Central memory CD8-positive, alpha-beta T cell (primary cell): ENCODE results near the gene SVIP.

Experiments used
- ATAC-seq: fragments of 150-1000 bp; cut with Tn5 transposase; replicated peaks from 2 replicates; pipeline ENCODE4 v1.10.0; 2022; ENCODE audit warnings: mild to moderate bottlenecking, moderate FRiP score, moderate number of reproducible peaks; ENCODE audit not compliant: poor library complexity, severe bottlenecking; ENCODE audit errors: extremely low read depth
- DNase-seq, 2 donors: peaks; one replicate each; pipeline ENCODE4 v3.0.0; 2021; ENCODE audit warnings: low spot score in 2 of 2
- H3K27ac Mint-ChIP-seq: one replicate; pipeline ENCODE4 v1.8.0; 2022; ENCODE audit warnings: low read depth, mild to moderate bottlenecking, moderate library complexity, mixed read lengths
- H3K27me3 Mint-ChIP-seq: one replicate; pipeline ENCODE4 v1.8.0; 2022; ENCODE audit warnings: mixed read lengths
- H3K36me3 Mint-ChIP-seq: one replicate; pipeline ENCODE4 v1.8.0; 2022; ENCODE audit warnings: mild to moderate bottlenecking, moderate library complexity, mixed read lengths; ENCODE audit not compliant: insufficient read depth
- H3K4me1 Mint-ChIP-seq: one replicate; pipeline ENCODE4 v1.8.0; 2022; ENCODE audit warnings: mixed read lengths
- H3K4me3 Mint-ChIP-seq: one replicate; pipeline ENCODE4 v1.8.0; 2022; ENCODE audit warnings: mild to moderate bottlenecking, moderate library complexity, mixed read lengths
- H3K9me3 Mint-ChIP-seq: one replicate; pipeline ENCODE4 v1.8.0; 2022; ENCODE audit warnings: mixed read lengths

Gene SVIP

GRCh38 chr11:22829231-22830081 lies at the start of gene SVIP:
TSS of gene SVIP (minus strand) at chr11:22829801. CDS start at chr11:22829748, 53 bp downstream.
- H3K27ac Mint-ChIP-seq: peak within 1 kb of the TSS; percentile 79
- DNase-seq (peak; percentile 84 to 89), ATAC-seq (peak; percentile 83)
- no peaks in the 10 kb centered on the region for H3K9me3 Mint-ChIP-seq
- no peaks in the 10 kb centered on the region for H3K27me3 Mint-ChIP-seq
- H3K4me3 Mint-ChIP-seq: peak within 1 kb of the TSS; percentile 87
- H3K36me3 Mint-ChIP-seq: peaks cover 24% of the 10 kb centered on the region
- peaks cover 9% of the 10 kb centered on the region for H3K4me1 Mint-ChIP-seq

- no peak overlapping the region for H3K4me3 Mint-ChIP-seq
- H3K4me1 Mint-ChIP-seq: no peaks in the 10 kb centered on the region
- no peak for ATAC-seq
- H3K9me3 Mint-ChIP-seq: no peaks in the 10 kb centered on the region
- DNase-seq: no peak
- no peaks in the 10 kb centered on the region for H3K36me3 Mint-ChIP-seq
- H3K27me3 Mint-ChIP-seq: no peaks in the 10 kb centered on the region
- H3K27ac Mint-ChIP-seq: no peak overlapping the region
Measured at GRCh38 chr11:22878604-22879003, 49.0 kb upstream of the SVIP start.

GRCh38 chr11:22878039-22878438 lies 48.4 kb upstream of the SVIP start:
- no peak for DNase-seq
- ATAC-seq: no peak
- Mint-ChIP-seq H3K27ac (no peak overlapping the region), H3K4me1 (no peaks in the 10 kb centered on the region), H3K4me3 (no peak overlapping the region), H3K9me3 (no peaks in the 10 kb centered on the region), H3K27me3 (no peaks in the 10 kb centered on the region), H3K36me3 (no peaks in the 10 kb centered on the region)

GRCh38 chr11:22875869-22876473 lies 46.4 kb upstream of the SVIP start:
- Mint-ChIP-seq H3K4me1 (no peaks in the 10 kb centered on the region), H3K27me3 (no peaks in the 10 kb centered on the region), H3K27ac (no peak overlapping the region), H3K4me3 (no peak overlapping the region), H3K9me3 (no peaks in the 10 kb centered on the region), H3K36me3 (no peaks in the 10 kb centered on the region)
- ATAC-seq: peak; percentile 70
- peak; percentile 30 to 46 for DNase-seq

GRCh38 chr11:22869325-22869724 lies 39.7 kb upstream of the SVIP start:
- Mint-ChIP-seq H3K4me1 (no peaks in the 10 kb centered on the region), H3K27me3 (no peaks in the 10 kb centered on the region), H3K27ac (no peak overlapping the region), H3K36me3 (no peaks in the 10 kb centered on the region), H3K9me3 (no peaks in the 10 kb centered on the region), H3K4me3 (no peak overlapping the region)
- DNase-seq: no peak
- ATAC-seq: no peak

GRCh38 chr11:22860241-22860640 lies 30.6 kb upstream of the SVIP start, which contains the start of gene CCDC179:
TSS of gene CCDC179 (minus strand) at chr11:22860474. CDS start at chr11:22860421, 53 bp downstream.
- no peak for DNase-seq
- ATAC-seq: no peak
- H3K4me3 Mint-ChIP-seq: no peak within 1 kb of the TSS
- H3K27ac Mint-ChIP-seq: no peak within 1 kb of the TSS
- H3K27me3 Mint-ChIP-seq: no peaks in the 10 kb centered on the region
- H3K9me3 Mint-ChIP-seq: no peaks in the 10 kb centered on the region
- no peaks in the 10 kb centered on the region for H3K4me1 Mint-ChIP-seq
- H3K36me3 Mint-ChIP-seq: no peaks in the 10 kb centered on the region

GRCh38 chr11:22859756-22860155 lies 30.2 kb upstream of the SVIP start:
- Mint-ChIP-seq H3K27me3 (no peaks in the 10 kb centered on the region), H3K4me3 (no peak overlapping the region), H3K9me3 (no peaks in the 10 kb centered on the region), H3K4me1 (no peaks in the 10 kb centered on the region), H3K27ac (no peak overlapping the region), H3K36me3 (no peaks in the 10 kb centered on the region)
- DNase-seq: no peak
- ATAC-seq: no peak

- no peaks in the 10 kb centered on the region for H3K27me3 Mint-ChIP-seq
- no peak for ATAC-seq
- H3K4me1 Mint-ChIP-seq: no peaks in the 10 kb centered on the region
- no peak overlapping the region for H3K27ac Mint-ChIP-seq
- no peaks in the 10 kb centered on the region for H3K36me3 Mint-ChIP-seq
- no peaks in the 10 kb centered on the region for H3K9me3 Mint-ChIP-seq
- no peak for DNase-seq
- no peak overlapping the region for H3K4me3 Mint-ChIP-seq
Measured at GRCh38 chr11:22851477-22851876, 21.9 kb upstream of the SVIP start.

GRCh38 chr11:22846726-22847125 lies 17.1 kb upstream of the SVIP start:
- ATAC-seq (no peak), DNase-seq (no peak)
- Mint-ChIP-seq H3K4me3 (no peak overlapping the region), H3K27me3 (no peaks in the 10 kb centered on the region), H3K36me3 (peaks cover 2% of the 10 kb centered on the region), H3K27ac (no peak overlapping the region), H3K9me3 (no peaks in the 10 kb centered on the region), H3K4me1 (no peaks in the 10 kb centered on the region)

- H3K4me1 Mint-ChIP-seq: peaks cover 9% of the 10 kb centered on the region
- no peak overlapping the region for H3K27ac Mint-ChIP-seq
- H3K36me3 Mint-ChIP-seq: peaks cover 12% of the 10 kb centered on the region
- ATAC-seq: no peak
- H3K9me3 Mint-ChIP-seq: no peaks in the 10 kb centered on the region
- no peak overlapping the region for H3K4me3 Mint-ChIP-seq
- DNase-seq: no peak
- no peaks in the 10 kb centered on the region for H3K27me3 Mint-ChIP-seq
Measured at GRCh38 chr11:22832315-22833015, 2.9 kb upstream of the SVIP start.

GRCh38 chr11:22830082-22830414 lies 447 bp upstream of the SVIP start:
- Mint-ChIP-seq H3K27ac (peak overlapping the region; percentile 79), H3K27me3 (no peaks in the 10 kb centered on the region), H3K4me3 (peak overlapping the region; percentile 87), H3K9me3 (no peaks in the 10 kb centered on the region), H3K36me3 (peaks cover 21% of the 10 kb centered on the region), H3K4me1 (peaks cover 9% of the 10 kb centered on the region)
- ATAC-seq (no peak), DNase-seq (no peak)

- ATAC-seq (no peak), DNase-seq (no peak)
- Mint-ChIP-seq H3K27ac (peak overlapping the region; percentile 79), H3K4me3 (peak overlapping the region; percentile 87), H3K27me3 (no peaks in the 10 kb centered on the region), H3K9me3 (no peaks in the 10 kb centered on the region), H3K4me1 (peaks cover 9% of the 10 kb centered on the region), H3K36me3 (peaks cover 29% of the 10 kb centered on the region)
Measured at GRCh38 chr11:22828373-22828772, 1.2 kb downstream of the SVIP start.

GRCh38 chr11:22822203-22822602 lies 7.4 kb downstream of the SVIP start:
- H3K27me3 Mint-ChIP-seq: no peaks in the 10 kb centered on the region
- no peaks in the 10 kb centered on the region for H3K9me3 Mint-ChIP-seq
- ATAC-seq (no peak), DNase-seq (no peak)
- peaks cover 42% of the 10 kb centered on the region for H3K36me3 Mint-ChIP-seq
- H3K4me3 Mint-ChIP-seq: no peak overlapping the region
- H3K27ac Mint-ChIP-seq: no peak overlapping the region
- no peaks in the 10 kb centered on the region for H3K4me1 Mint-ChIP-seq
